Motor neuron (in vitro differentiated cells): ENCODE results near the gene TNNT2. TPM values are rescaled to one million over a fixed set of nuclear protein-coding genes. Genes with fewer than 3 reads are reported as not detected.

Experiments used
- ATAC-seq, 8 experiments: fragments of 200-7000 bp; cut with Tn5 transposase; replicated peaks in 6 of 8; 2 replicates each; pipeline ENCODE4 v1.8.0; 2021; ENCODE audit warnings: mild to moderate bottlenecking in 8 of 8, moderate library complexity in 8 of 8
- H3K27ac ChIP-seq, 2 donors: fragments of 250-450 bp; sonication (Bioruptor Pico); 2 replicates each; pipeline ENCODE4 v1.9.0; 2021; ENCODE audit warnings: antibody characterized with exemption in 2 of 2, mild to moderate bottlenecking in 2 of 2, moderate library complexity in 1 of 2
- H3K4me1 ChIP-seq, 2 donors: fragments of 250-450 bp; sonication (Bioruptor Pico); replicated peaks in 1 of 2; 2 replicates each; pipeline ENCODE4 v1.6.1; 2021; ENCODE audit warnings: antibody characterized with exemption in 2 of 2, mild to moderate bottlenecking in 2 of 2, moderate library complexity in 1 of 2
- H3K4me3 ChIP-seq, 5 donors: fragments of 250-450 bp; sonication (Bioruptor Pico); 2 replicates each; pipeline ENCODE4 v1.9.0; 2021; ENCODE audit warnings: antibody characterized with exemption in 5 of 5, mild to moderate bottlenecking in 5 of 5, moderate library complexity in 4 of 5
- WGBS, 10 experiments: fragments of 450-650 bp; shearing (Covaris generic); methylation state at CpG; one replicate each; pipeline ENCODE4 v1.0.0; 2022; 5-methylcytosine and 5-hydroxymethylcytosine counted together
- in situ Hi-C, 9 experiments: fragments of 400-800 bp; cut with MboI; loops; one replicate each; pipeline ENCODE4 v1.15.0; 2021; ENCODE audit warnings: low sequenced_read_pairs in 9 of 9, low pct_unique_long_range_greater_than_20kb in 2 of 9; ENCODE audit not compliant: unreplicated experiment in 9 of 9
- total RNA-seq, 8 experiments: library from RNA; unstranded; fragments of 300-600 nt; gene quantifications; 2 replicates each; pipeline versions ENCODE4 v1.2.3 to v1.2.4, GENCODE V29; 2022

TNNT2 gene
- total RNA-seq, 8 experiments from 2014 or later = 0.14 to 2.7 (median 0.59) TPM; not detected in 1

GRCh38 chr1:201411292-201411691 lies 33.8 kb upstream of the TNNT2 start:
- 60 to 100% (median 90%) methylated on average over 1 to 12 of the region's 12 CpGs; no CpG with 5 or more reads in 4 of the 10 experiments for WGBS, 10 experiments
- in situ Hi-C loops = no loop called here

GRCh38 chr1:201409440-201409839 lies 32.0 kb upstream of the TNNT2 start:
- Histone ChIP-seq H3K4me3 (no peak overlapping the region), H3K4me1 (peaks cover 0 to 11% of the 10 kb centered on the region in 2 donors), H3K27ac (no peak overlapping the region)
- in situ Hi-C loops = no loop called here
- ATAC-seq = no peak
- 40 to 93% (median 70%) methylated on average over 2 to 8 of the region's 8 CpGs; no CpG with 5 or more reads in 3 of the 10 experiments for WGBS, 10 experiments

More at GRCh38 chr1:201411292-201411691, 33.8 kb upstream of the TNNT2 start:
- peaks cover 0 to 11% of the 10 kb centered on the region in 2 donors for H3K4me1 ChIP-seq
- no peak overlapping the region for H3K27ac ChIP-seq
- no peak overlapping the region for H3K4me3 ChIP-seq
- ATAC-seq = no peak

GRCh38 chr1:201408834-201409200 lies 31.3 kb upstream of the TNNT2 start:
- in situ Hi-C loops = no loop called here
- ATAC-seq = no peak
- Histone ChIP-seq H3K4me1 (peaks cover 0 to 11% of the 10 kb centered on the region in 2 donors), H3K4me3 (no peak overlapping the region), H3K27ac (peak overlapping the region in 1 of 2 donors; percentile 21)
- WGBS, 10 experiments = 30 to 100% (median 81%) methylated on average over 1 to 3 of the region's 3 CpGs; no CpG with 5 or more reads in 5 of the 10 experiments

DNA sequence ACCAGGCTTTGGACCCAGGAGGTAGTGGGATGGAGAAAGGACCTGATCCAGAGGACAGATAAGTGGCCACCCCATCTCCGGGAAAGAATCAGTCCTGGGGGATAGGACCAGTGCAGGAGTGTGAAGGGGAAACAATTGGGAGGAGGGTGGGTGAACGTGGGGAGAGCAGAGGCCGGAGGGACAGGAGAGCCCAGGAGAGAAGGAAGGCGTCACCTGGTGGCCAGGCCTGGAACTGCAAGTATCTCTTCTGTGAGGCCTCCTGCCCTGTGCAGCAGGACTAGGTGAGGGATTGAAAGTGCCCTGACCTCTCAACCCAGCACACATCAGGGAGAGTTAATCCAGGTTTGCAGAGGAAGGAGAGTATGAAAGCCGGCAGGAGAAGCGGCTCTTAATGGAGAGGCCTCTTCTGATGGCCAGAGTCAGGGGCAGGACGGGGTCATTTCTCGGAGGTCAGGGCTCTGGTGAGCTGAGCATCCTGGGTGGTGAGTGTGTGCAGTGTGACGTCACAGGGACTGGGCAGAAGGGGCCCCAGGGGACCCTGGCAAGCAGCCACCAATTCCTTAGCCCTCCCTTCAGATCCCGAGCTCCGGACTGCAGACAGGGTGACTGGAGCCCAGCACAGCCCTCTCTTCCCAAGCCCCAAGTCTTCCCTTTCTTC lies 30.8 kb upstream of the TNNT2 start:
- H3K4me1 ChIP-seq = peaks cover 0 to 11% of the 10 kb centered on the region in 2 donors
- WGBS, 10 experiments = 0 to 40% (median 16%) methylated on average over 1 to 9 of the region's 11 CpGs; no CpG with 5 or more reads in 4 of the 10 experiments
- no peak overlapping the region for H3K4me3 ChIP-seq
- in situ Hi-C loops = no loop called here
- peak overlapping the region in 1 of 2 donors; percentile 21 for H3K27ac ChIP-seq
- peak; percentile 90 to 96 (median 93) for ATAC-seq

DNA sequence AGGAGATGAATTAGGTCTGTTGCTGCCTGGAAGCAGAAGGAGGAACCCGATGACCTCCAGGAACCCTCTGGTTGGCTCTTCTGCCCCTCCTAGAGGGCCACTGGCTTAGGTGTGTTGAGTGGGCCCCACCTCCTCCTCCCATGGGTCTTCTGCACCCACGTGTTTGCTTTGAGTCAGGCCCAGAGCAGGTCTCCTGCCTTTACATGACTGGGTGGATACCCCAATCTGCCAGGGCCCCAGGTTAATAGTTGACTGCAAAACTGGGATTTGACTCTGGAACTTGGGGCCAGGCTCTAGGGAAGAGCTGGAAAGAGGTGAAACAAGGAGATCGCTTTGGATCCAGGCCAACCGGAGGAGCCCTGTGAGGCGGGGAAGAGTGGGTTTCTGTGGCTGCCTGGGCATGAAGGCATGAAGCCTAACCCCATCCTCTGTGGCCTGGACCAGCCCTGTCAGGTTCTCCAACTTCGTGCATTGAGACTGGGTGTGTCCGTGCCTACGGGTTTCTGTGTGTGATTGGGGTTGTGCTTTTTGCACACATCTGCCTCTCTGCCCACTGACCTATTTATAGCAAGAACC lies 29.4 kb upstream of the TNNT2 start:
- WGBS, 10 experiments = 42 to 90% (median 79%) methylated on average over 2 to 7 of the region's 8 CpGs; no CpG with 5 or more reads in 5 of the 10 experiments

DNA sequence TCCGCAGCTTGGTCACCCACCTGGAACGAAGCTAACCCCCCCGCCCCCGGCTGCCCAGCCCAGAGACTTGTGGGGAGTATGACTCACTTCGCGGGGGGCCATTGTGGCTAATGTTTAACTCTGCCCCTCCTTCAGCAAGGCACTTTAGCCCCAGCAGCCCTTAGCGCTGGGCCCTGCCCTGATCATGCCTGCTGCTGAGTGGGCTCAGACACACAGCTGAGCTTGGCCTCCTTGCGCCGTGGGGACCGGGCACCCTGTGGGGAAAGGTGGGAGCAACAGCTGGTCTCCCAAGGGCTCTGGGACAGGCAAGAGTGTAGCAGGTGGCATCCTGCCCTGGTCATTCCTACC lies 28.0 kb upstream of the TNNT2 start:
- no peak for ATAC-seq
- 46 to 83% (median 59%) methylated on average over 3 to 10 of the region's 10 CpGs; no CpG with 5 or more reads in 6 of the 10 experiments for WGBS, 10 experiments
- peaks cover 0 to 11% of the 10 kb centered on the region in 2 donors for H3K4me1 ChIP-seq

More for the DNA sequence above, 29.4 kb upstream of the TNNT2 start:
- H3K4me1 ChIP-seq = peaks cover 0 to 11% of the 10 kb centered on the region in 2 donors
- no peak overlapping the region for H3K27ac ChIP-seq
- H3K4me3 ChIP-seq = no peak overlapping the region
- in situ Hi-C loops = no loop called here
- no peak for ATAC-seq

DNA sequence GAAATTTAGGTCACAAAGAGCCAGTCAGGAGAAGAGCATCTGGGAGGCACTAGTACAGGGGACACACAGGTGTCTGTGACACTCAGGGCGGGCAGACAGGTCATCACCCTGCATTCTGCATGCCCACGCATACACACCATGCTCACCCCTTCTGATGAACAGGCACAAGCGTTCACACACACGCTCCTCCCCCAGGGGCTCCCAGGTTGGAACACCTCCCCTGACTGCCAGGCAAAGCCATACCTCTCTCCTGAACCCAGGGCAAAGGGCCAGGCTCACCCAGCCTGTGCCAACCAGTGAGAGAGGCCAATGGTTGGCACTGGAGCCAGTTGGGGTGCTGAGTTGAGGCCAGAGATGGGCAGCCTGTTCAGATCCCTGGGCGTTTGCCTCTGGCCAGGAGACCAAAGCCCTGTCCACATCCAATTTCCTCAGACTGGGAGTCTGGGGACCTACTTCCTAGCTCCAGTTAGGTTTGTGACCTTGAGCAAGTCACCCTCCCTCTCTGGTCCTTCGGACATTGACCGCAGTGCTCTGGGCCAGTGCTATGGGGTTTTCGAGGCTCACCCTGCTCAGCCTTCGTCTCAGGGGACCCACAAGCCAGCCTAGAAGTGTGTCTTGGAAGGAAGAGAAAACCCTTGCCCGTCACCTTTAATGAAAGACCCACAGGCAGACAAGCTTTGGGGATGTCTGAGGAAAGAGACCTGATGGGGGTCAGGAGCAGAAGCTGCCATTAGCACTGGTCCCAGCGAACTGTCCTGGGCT lies 27.4 kb upstream of the TNNT2 start:
- Histone ChIP-seq H3K4me1 (peaks cover 0 to 11% of the 10 kb centered on the region in 2 donors), H3K27ac (no peak overlapping the region), H3K4me3 (no peak overlapping the region)
- in situ Hi-C loops = no loop called here
- no peak for ATAC-seq
- 39 to 90% (median 78%) methylated on average over 2 to 7 of the region's 11 CpGs; no CpG with 5 or more reads in 4 of the 10 experiments for WGBS, 10 experiments

More for the DNA sequence above, 28.0 kb upstream of the TNNT2 start:
- Histone ChIP-seq H3K27ac (no peak overlapping the region), H3K4me3 (no peak overlapping the region)
- in situ Hi-C loops = no loop called here

DNA sequence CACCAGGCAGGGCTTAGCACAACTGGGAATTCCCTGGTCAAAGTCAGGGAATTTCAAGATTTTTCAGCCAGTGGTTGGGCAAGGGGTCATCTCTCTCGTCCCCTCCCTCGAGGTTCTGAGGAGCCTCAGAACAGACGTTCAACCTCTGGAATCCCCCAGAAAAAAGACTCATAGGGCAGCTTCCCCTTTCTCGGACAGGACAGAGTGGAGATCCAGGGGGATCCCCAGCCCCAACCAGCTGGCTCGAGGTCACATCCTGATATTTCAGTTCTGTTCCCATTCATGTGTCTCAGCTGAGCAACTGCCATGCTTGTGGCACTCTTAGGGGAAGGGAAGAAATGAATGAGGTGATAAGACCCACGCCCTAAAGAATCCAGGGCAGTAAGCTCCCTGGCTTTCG lies 26.6 kb upstream of the TNNT2 start:
- ATAC-seq = no peak
- in situ Hi-C loops = no loop called here
- Histone ChIP-seq H3K4me1 (peaks cover 0 to 11% of the 10 kb centered on the region in 2 donors), H3K4me3 (no peak overlapping the region), H3K27ac (no peak overlapping the region)
- WGBS, 10 experiments = 24 to 80% (median 54%) methylated on average over 1 to 7 of the region's 7 CpGs; no CpG with 5 or more reads in 3 of the 10 experiments

- H3K4me1 ChIP-seq = peaks cover 0 to 5% of the 10 kb centered on the region in 2 donors
- H3K27ac ChIP-seq = no peak overlapping the region
- ATAC-seq = no peak
- no peak overlapping the region for H3K4me3 ChIP-seq
- WGBS, 10 experiments = 0 to 100% (median 50%) methylated on average over 1 of the region's 1 CpG; no CpG with 5 or more reads in 3 of the 10 experiments
- in situ Hi-C loops = no loop called here
Measured at GRCh38 chr1:201403359-201403758, 25.9 kb upstream of the TNNT2 start.

DNA sequence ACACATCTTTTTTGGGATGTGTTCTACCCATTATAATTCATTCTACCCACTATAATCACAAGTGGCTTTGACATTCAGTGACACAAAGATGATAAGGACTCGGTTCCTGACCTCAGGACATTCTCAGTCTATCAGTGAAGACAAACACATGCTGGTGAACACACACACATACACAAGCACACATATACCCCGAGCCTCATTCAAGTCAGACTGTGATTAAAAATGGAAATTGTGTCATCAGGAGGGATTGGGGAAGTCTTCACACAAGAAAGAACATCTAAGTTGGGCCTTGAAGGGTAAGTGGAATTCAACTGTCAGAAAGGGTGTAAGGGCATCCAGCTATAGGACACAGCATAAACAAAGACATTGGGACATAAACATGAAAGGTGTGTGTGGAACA lies 24.2 kb upstream of the TNNT2 start:
- Histone ChIP-seq H3K4me3 (no peak overlapping the region), H3K4me1 (no peaks in the 10 kb centered on the region), H3K27ac (no peak overlapping the region)
- WGBS, 10 experiments = 14 to 83% (median 32%) methylated on average over 1 to 2 of the region's 2 CpGs
- no peak for ATAC-seq
- in situ Hi-C loops = no loop called here

DNA sequence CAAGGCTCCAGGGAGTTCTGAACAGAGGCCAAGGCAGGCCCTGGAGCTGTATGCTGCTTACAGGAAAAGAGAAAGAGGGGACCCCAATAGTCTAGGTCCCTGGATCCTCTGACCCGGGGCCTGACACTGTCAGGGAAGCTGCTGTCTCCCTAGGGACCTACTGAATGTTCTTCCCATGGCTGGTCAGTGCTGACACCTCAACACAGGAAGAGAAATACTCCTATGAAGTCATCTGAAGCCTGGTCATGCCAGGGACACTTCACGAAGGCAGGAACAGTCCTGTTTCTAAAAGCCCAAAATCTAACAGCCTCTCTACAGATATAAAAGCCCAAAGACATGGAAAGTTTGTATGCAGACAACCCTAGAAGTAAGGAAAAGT lies 23.4 kb upstream of the TNNT2 start:
- no peak overlapping the region for H3K4me3 ChIP-seq
- in situ Hi-C loops = no loop called here
- 20 to 100% (median 72%) methylated on average over 1 to 2 of the region's 2 CpGs; no CpG with 5 or more reads in 2 of the 10 experiments for whole genome bisulfite sequencing, 10 experiments
- peak in 1 of 8 experiments; percentile 42 for ATAC-seq
- no peak overlapping the region for H3K27ac ChIP-seq
- no peaks in the 10 kb centered on the region for H3K4me1 ChIP-seq

DNA sequence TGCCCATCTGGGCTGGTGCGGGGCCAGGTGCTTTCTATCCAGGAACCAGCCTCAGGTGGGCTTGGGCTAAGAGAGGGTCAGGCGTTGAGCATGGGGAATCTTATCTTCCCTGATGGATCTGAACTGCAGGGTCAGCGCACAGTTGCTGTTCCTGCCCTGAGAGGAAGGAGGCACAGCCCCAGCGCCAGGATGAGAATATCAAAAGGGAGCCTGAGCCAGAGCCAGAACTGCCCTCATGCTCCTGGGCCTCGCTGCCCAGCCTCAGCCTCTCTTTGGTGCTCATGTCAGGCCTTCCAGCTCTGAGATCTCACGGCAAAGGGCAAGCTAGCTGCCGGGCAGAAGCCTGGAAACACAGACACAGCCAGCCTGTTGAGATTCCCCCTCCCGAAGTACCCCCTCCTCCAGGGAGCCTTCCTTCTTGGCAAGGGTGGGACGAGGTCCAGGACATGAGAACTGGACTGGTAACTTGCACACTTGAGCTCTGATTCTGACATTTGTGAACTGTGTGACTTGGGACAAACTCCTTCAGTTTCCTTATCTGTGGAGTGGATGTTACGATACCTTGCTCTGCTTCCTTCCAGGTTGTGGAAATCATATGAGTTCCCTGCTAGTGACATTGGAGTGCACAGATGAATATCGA lies 22.9 kb upstream of the TNNT2 start:
- H3K4me3 ChIP-seq = no peak overlapping the region
- WGBS, 10 experiments = 0 to 100% (median 70%) methylated on average over 1 to 9 of the region's 11 CpGs; no CpG with 5 or more reads in 2 of the 10 experiments
- ATAC-seq = no peak
- in situ Hi-C loops = no loop called here
- H3K4me1 ChIP-seq = no peaks in the 10 kb centered on the region
- no peak overlapping the region for H3K27ac ChIP-seq
